H1 (cell line): Measurements from ENCODE around the gene C4B. TPM values are rescaled to one million over a fixed set of nuclear protein-coding genes. Genes with fewer than 3 reads are reported as not detected.

Experiments used
- CTCF ChIA-PET: fragments of 300-600 bp; sonication (Branson Sonifier 250); formaldehyde crosslinking; loops from one replicate; lab custom pipeline; 2021; ENCODE audit not compliant: partially characterized antibody; lab: Charles Lee
- POLR2A ChIA-PET: fragments of 300-600 bp; sonication (Branson Sonifier 250); formaldehyde crosslinking; loops from one replicate; lab custom pipeline; 2021; ENCODE audit warnings: inconsistent platforms; ENCODE audit not compliant: partially characterized antibody; lab: Charles Lee
- DNase-seq, 2 experiments: peaks; one replicate each; pipeline versions ENCODE4 v3.0.0 to v3.0.0-alpha.2; 2010 to 2022; ENCODE audit warnings: low spot score in 2 of 2, low read depth in 1 of 2, mixed read lengths in 1 of 2
- FAIRE-seq: peaks from 2 replicates; lab custom pipeline; 2011; peaks lifted over from hg19 to GRCh38; lab: Jason Lieb, UNC
- H2AFZ ChIP-seq: 2 replicates; pipeline ENCODE4 v1.8.1; 2012; ENCODE audit warnings: low read length, inconsistent platforms
- H2AK5ac ChIP-seq: 2 replicates; pipeline ENCODE4 v1.6.1; 2013; ENCODE audit warnings: low read depth, low read length
- H2BK120ac ChIP-seq: replicated peaks from 2 replicates; pipeline ENCODE3; 2013; ENCODE audit warnings: low read depth, low read length, inconsistent platforms
- H2BK12ac ChIP-seq: 2 replicates; pipeline ENCODE4 v1.6.1; 2013; ENCODE audit warnings: low read depth, low read length
- H2BK15ac ChIP-seq: 2 replicates; pipeline ENCODE4 v1.6.1; 2013; ENCODE audit warnings: low read length
- H2BK20ac ChIP-seq: 2 replicates; pipeline ENCODE4 v1.6.1; 2013; ENCODE audit warnings: low read length
- H2BK5ac ChIP-seq: 2 replicates; pipeline ENCODE4 v1.6.1; 2013; ENCODE audit warnings: low read depth, low read length
- H3K14ac ChIP-seq: 2 replicates; pipeline ENCODE4 v1.6.1; 2013; ENCODE audit warnings: inconsistent platforms; ENCODE audit not compliant: insufficient read length
- H3K18ac ChIP-seq: 2 replicates; pipeline ENCODE4 v1.6.1; 2013; ENCODE audit warnings: low read length; ENCODE audit errors: extremely low read depth
- H3K23ac ChIP-seq: 2 replicates; pipeline ENCODE4 v1.6.1; 2013; ENCODE audit warnings: inconsistent platforms; ENCODE audit not compliant: insufficient read length
- H3K23me2 ChIP-seq: 2 replicates; pipeline ENCODE4 v1.6.1; 2013; ENCODE audit warnings: low read depth, low read length
- H3K27ac ChIP-seq: 2 replicates; pipeline ENCODE4 v1.6.1; 2011; ENCODE audit warnings: low read depth, low read length, inconsistent platforms
- H3K27me3 ChIP-seq, 4 experiments: replicated peaks in 1 of 4; 1 replicate in 1 of 4; 2 replicates in 3 of 4; pipeline versions ENCODE4 v1.6.1 to v1.8.1; 2011 to 2013; ENCODE audit warnings: low read length in 3 of 4, mild to moderate bottlenecking in 3 of 4, inconsistent platforms in 2 of 4, mixed read lengths in 2 of 4, moderate library complexity in 1 of 4; ENCODE audit not compliant: control insufficient read depth in 3 of 4, insufficient read depth in 3 of 4; ENCODE audit errors: extremely low read depth in 1 of 4
- H3K36me3 ChIP-seq, 4 experiments: 2 replicates each; pipeline versions ENCODE4 v1.6.1 to v1.8.1; 2011 to 2013; ENCODE audit warnings: mild to moderate bottlenecking in 4 of 4, low read length in 3 of 4, moderate library complexity in 2 of 4, control low read depth in 1 of 4, inconsistent platforms in 1 of 4; ENCODE audit not compliant: insufficient read depth in 4 of 4, control insufficient read depth in 2 of 4
- H3K4ac ChIP-seq: replicated peaks from 2 replicates; pipeline ENCODE3; 2013; ENCODE audit warnings: low read length, low read depth, mixed read lengths, inconsistent platforms; ENCODE audit not compliant: insufficient read length
- H3K4me1 ChIP-seq, 4 experiments: replicated peaks in 1 of 4; 1 replicate in 1 of 4; 2 replicates in 3 of 4; pipeline versions ENCODE4 v1.6.1 to v1.8.1; 2011 to 2013; ENCODE audit warnings: low read length in 3 of 4, inconsistent platforms in 2 of 4, mixed read lengths in 1 of 4; ENCODE audit not compliant: insufficient read depth in 4 of 4, control insufficient read depth in 3 of 4
- H3K4me2 ChIP-seq, 2 experiments: 2 replicates each; pipeline versions ENCODE4 v1.6.1 to v1.8.1; 2011 to 2013; ENCODE audit warnings: low read depth in 2 of 2, low read length in 2 of 2, control low read depth in 1 of 2, inconsistent platforms in 1 of 2, mild to moderate bottlenecking in 1 of 2; ENCODE audit not compliant: insufficient read depth in 1 of 2
- H3K4me3 ChIP-seq, 4 experiments: fragments of 200-600, 300-600 bp in 1 of 4; sonication (generic), shearing (Covaris generic), sonication (Bioruptor Twin) in 1 of 4; 2 replicates each; pipeline versions ENCODE4 v1.5.1 to v1.8.1; 2011 to 2016; ENCODE audit warnings: low read length in 4 of 4, low read depth in 3 of 4, control low read depth in 2 of 4, inconsistent platforms in 2 of 4, mild to moderate bottlenecking in 2 of 4, mixed read lengths in 1 of 4, moderate library complexity in 1 of 4; ENCODE audit not compliant: insufficient read depth in 2 of 4; ENCODE audit errors: extremely low read depth in 1 of 4
- H3K56ac ChIP-seq: replicated peaks from 2 replicates; pipeline ENCODE3; 2013; ENCODE audit warnings: low read depth, mild to moderate bottlenecking, mixed read lengths, low read length, inconsistent platforms; ENCODE audit not compliant: insufficient read length
- H3K79me1 ChIP-seq: 2 replicates; pipeline ENCODE4 v1.6.1; 2013; ENCODE audit warnings: low read depth, low read length, control low read depth
- H3K79me2 ChIP-seq, 2 experiments: 2 replicates each; pipeline versions ENCODE4 v1.6.1 to v1.8.1; 2012 to 2013; ENCODE audit warnings: low read length in 2 of 2, mild to moderate bottlenecking in 2 of 2, inconsistent platforms in 1 of 2; ENCODE audit not compliant: insufficient read depth in 2 of 2, control insufficient read depth in 1 of 2
- H3K9ac ChIP-seq, 4 experiments: replicated peaks in 1 of 4; 1 replicate in 1 of 4; 2 replicates in 3 of 4; pipeline versions ENCODE4 v1.6.1 to v1.8.1; 2011 to 2013; ENCODE audit warnings: low read depth in 3 of 4, low read length in 3 of 4, control low read depth in 2 of 4, mild to moderate bottlenecking in 2 of 4, moderate library complexity in 2 of 4, inconsistent platforms in 1 of 4; ENCODE audit errors: extremely low read depth in 1 of 4
- H3K9me3 ChIP-seq, 2 experiments: 2 replicates each; pipeline versions ENCODE4 v1.6.1 to v1.8.1; 2012 to 2013; ENCODE audit warnings: mild to moderate bottlenecking in 2 of 2, moderate library complexity in 2 of 2, control low read depth in 1 of 2, inconsistent platforms in 1 of 2, low read depth in 1 of 2, low read length in 1 of 2, mixed read lengths in 1 of 2; ENCODE audit not compliant: insufficient read depth in 2 of 2
- H4K20me1 ChIP-seq, 2 experiments: replicated peaks in 1 of 2; 2 replicates each; pipeline versions ENCODE3 to v1.8.1; 2011 to 2013; ENCODE audit warnings: inconsistent platforms in 2 of 2, low read length in 2 of 2, mild to moderate bottlenecking in 1 of 2; ENCODE audit not compliant: insufficient read depth in 2 of 2, control insufficient read depth in 1 of 2
- H4K5ac ChIP-seq: 2 replicates; pipeline ENCODE4 v1.6.1; 2013; ENCODE audit warnings: low read length, low read depth, mixed read lengths, inconsistent platforms; ENCODE audit not compliant: insufficient read length
- H4K8ac ChIP-seq: 2 replicates; pipeline ENCODE4 v1.8.0; 2013; ENCODE audit warnings: mild to moderate bottlenecking, moderate library complexity, low read length, inconsistent platforms; ENCODE audit not compliant: insufficient read depth; ENCODE audit errors: extremely low read depth
- H4K91ac ChIP-seq: replicated peaks from 2 replicates; pipeline ENCODE3; 2013; ENCODE audit warnings: low read length, mixed read lengths, inconsistent platforms; ENCODE audit not compliant: insufficient read length
- CBX5 ChIP-seq: fragments of 300-800, 300-1000 bp; sonication (generic); IDR thresholded peaks from 2 replicates; pipeline ENCODE4 v1.7.1; 2016; ENCODE audit warnings: antibody characterized with exemption, low read length, low read depth
- CHD1 ChIP-seq: IDR thresholded peaks from 2 replicates; pipeline ENCODE4 v1.6.1; 2012; ENCODE audit warnings: low read depth, low read length, improper control_type of control experiment
- PHF8 ChIP-seq: fragments of 200-600 bp; sonication (generic); conservative IDR thresholded peaks from 2 replicates; pipeline ENCODE4 v1.7.1; 2012; ENCODE audit warnings: low read depth, mild to moderate bottlenecking, inconsistent platforms, low read length, moderate library complexity
- SUZ12 ChIP-seq: fragments of 200-600 bp; sonication (generic); IDR thresholded peaks from 2 replicates; pipeline ENCODE4 v1.6.1; 2012; ENCODE audit warnings: mild to moderate bottlenecking, inconsistent platforms, low read length, moderate library complexity, mixed read lengths
- TAF1 ChIP-seq: IDR thresholded peaks from 2 replicates; pipeline ENCODE4 v1.6.1; 2011; ENCODE audit warnings: mild to moderate bottlenecking, low read depth, low read length
- YY1 ChIP-seq: IDR thresholded peaks from 2 replicates; pipeline ENCODE4 v1.6.1; 2011; ENCODE audit warnings: low read depth, mild to moderate bottlenecking, low read length
- WGBS, 2 experiments: shearing (Covaris generic) in 1 of 2; methylation state at CpG; one replicate each; pipeline versions ENCODE4 v1.1.6 to v1.1.7; 2013 to 2015; ENCODE audit warnings: low lambda C conversion rate in 2 of 2, mixed read lengths in 2 of 2, inconsistent platforms in 1 of 2, low coverage in 1 of 2, missing lambda C conversion rate in 1 of 2; ENCODE audit not compliant: insufficient replicate concordance in 2 of 2, insufficient coverage in 1 of 2, insufficient read length in 1 of 2; ENCODE audit errors: extremely low coverage in 1 of 2, missing lambda C conversion rate in 1 of 2; 5-methylcytosine and 5-hydroxymethylcytosine counted together
- polyA plus RNA-seq, 7 experiments: library from polyadenylated mRNA; depleted of rRNA in 3 of 7; stranded (reverse) in 5 of 7; unstranded in 2 of 7; fragments of >200 nt in 5 of 7; fragments of 200-250 nt in 2 of 7; gene quantifications; 1 replicate in 5 of 7; 2 replicates in 1 of 7; 4 replicates in 1 of 7; pipeline versions ENCODE4 v1.2.1 to v1.2.3, GENCODE V29; 2011 to 2013; ENCODE audit warnings: missing spikeins in 2 of 7, mixed read lengths in 2 of 7
- total RNA-seq: library from RNA; stranded (reverse); fragmentation: NEBNext Ultra II Directional; extraction: Animal tissue kit (Norgen Biotek cat#: 25700); gene quantifications from 2 replicates; pipeline ENCODE4 v1.2.1, GENCODE V29; 2021

C4B gene
- total and polyA plus RNA-seq, 2 of the 8 experiments (the other 6 are each of a cell fraction or from before 2014, with no cell fraction given): 0.74 to 3.5 TPM

DNA sequence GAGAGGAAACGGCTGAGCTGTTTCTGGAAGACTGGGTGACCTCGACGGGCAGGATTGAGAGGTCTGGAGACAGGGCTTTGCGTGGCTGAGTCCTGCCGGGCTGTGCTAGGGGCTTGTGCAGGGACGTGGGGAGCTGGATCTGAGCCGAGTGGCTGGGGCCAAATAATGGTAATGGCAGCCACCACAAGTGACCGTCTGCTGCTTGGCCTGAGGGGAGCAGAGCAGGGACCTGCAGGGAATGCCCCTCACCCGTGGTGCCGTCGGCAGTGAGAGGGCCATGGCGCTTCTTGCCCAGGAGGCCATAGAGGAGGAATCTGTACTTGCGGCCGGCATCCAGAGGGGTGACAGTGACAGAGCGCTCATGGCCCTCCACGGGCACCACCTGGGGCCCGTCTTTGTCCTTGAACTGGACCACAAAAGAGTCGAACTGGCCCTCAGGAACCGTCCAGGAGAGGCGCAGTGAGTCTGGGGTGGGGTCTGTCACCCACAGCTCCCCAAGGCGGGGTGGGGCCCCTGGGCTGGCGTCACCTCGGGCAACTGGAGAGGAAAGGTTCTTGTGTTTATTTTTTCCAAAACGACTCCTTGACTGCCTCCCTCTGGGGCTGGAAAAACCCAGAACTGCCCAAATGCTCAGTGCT is 55.4 kb downstream of the C4B start:
- H3K36me3 ChIP-seq: no peaks in the 10 kb centered on the region
- WGBS, 2 experiments: 91% methylated on average over 21 of the region's 24 CpGs; no CpG with 5 or more reads in 1 of the 2 experiments

More for the DNA sequence above, 55.4 kb downstream of the C4B start:
- no peak overlapping the region for H2AFZ ChIP-seq
- H3K56ac ChIP-seq: no peak overlapping the region
- H2BK15ac ChIP-seq: no peak overlapping the region
- POLR2A ChIA-PET: interaction anchor here (1.2 to 2.1 kb wide), 3 partner anchors 18 to 40 kb away, joined by 3 to 7 read pairs (median 5); no protein-coding TSS in a partner anchor
- H3K9ac ChIP-seq: no peak overlapping the region
- H3K18ac ChIP-seq: no peak overlapping the region
- FAIRE-seq (no peak), DNase-seq (no peak)
- no peak overlapping the region for H2BK20ac ChIP-seq
- H3K4me3 ChIP-seq: no peak overlapping the region
- H2BK5ac ChIP-seq: no peak overlapping the region
- no peak overlapping the region for H4K5ac ChIP-seq
- H4K8ac ChIP-seq: no peak overlapping the region
- peaks cover 0 to 8% (median 5%) of the 10 kb centered on the region in 4 experiments; a peak in 6 of 7 replicates for H3K4me1 ChIP-seq
- no peaks in the 10 kb centered on the region for H3K79me1 ChIP-seq
- CTCF ChIA-PET: interaction anchor here (1.0 to 2.6 kb wide), 7 partner anchors 11 to 97 kb away, joined by 3 to 13 read pairs (median 3); no protein-coding TSS in a partner anchor
- no peak overlapping the region for H2BK12ac ChIP-seq
- no peak overlapping the region for H2AK5ac ChIP-seq
- no peak for TF ChIP-seq PHF8
- TF ChIP-seq TAF1: no peak
- TF ChIP-seq CBX5: no peak
- no peak for TF ChIP-seq SUZ12
- no peak for TF ChIP-seq CHD1
- no peak for TF ChIP-seq YY1
- TF ChIP-seq, all 59 proteins: peak for 0
- Histone ChIP-seq H3K27ac (no peak overlapping the region), H3K4ac (no peak overlapping the region), H4K91ac (no peak overlapping the region), H3K27me3 (no peaks in the 10 kb centered on the region; a peak in 1 of 7 replicates), H3K79me2 (no peaks in the 10 kb centered on the region), H3K23ac (no peak overlapping the region), H2BK120ac (no peak overlapping the region), H3K4me2 (no peak overlapping the region), H3K23me2 (no peaks in the 10 kb centered on the region), H3K9me3 (no peaks in the 10 kb centered on the region), H3K14ac (no peak overlapping the region), H4K20me1 (no peaks in the 10 kb centered on the region)
